HEK293 (cell line): ENCODE data around the gene INS.

ENCODE experiments used
- MZF1 ChIP-seq: fragments of 450-650 bp; formaldehyde crosslinking; IDR thresholded peaks from 2 replicates; pipeline ENCODE4 v1.5.1; 2017; ENCODE audit warnings: missing biosample characterization, missing genetic modification characterization, borderline replicate concordance
- PRDM1 ChIP-seq: fragments of 450-650 bp; formaldehyde crosslinking; IDR thresholded peaks from 2 replicates; pipeline ENCODE4; 2016; ENCODE audit warnings: missing biosample characterization, missing genetic modification characterization
- REST ChIP-seq: fragments of 450-650 bp; formaldehyde crosslinking; IDR thresholded peaks from 2 replicates; pipeline ENCODE4 v1.5.1; 2016; ENCODE audit warnings: missing biosample characterization, missing genetic modification characterization
- SETDB1 ChIP-seq: IDR thresholded peaks from one replicate; pipeline ENCODE4 v1.6.1; 2017; ENCODE audit warnings: mild to moderate bottlenecking, low read length, moderate library complexity, mixed read lengths; ENCODE audit not compliant: insufficient read length
- YY1 ChIP-seq: fragments of 450-650 bp; formaldehyde crosslinking; IDR thresholded peaks from 2 replicates; pipeline ENCODE4 v1.5.1; 2018; ENCODE audit warnings: missing biosample characterization, missing genetic modification characterization
- ZFP37 ChIP-seq: fragments of 450-650 bp; formaldehyde crosslinking; IDR thresholded peaks from 2 replicates; pipeline ENCODE4 v1.5.1; 2016; ENCODE audit warnings: missing biosample characterization, missing genetic modification characterization
- ZNF184 ChIP-seq: fragments of 450-650 bp; IDR thresholded peaks from 2 replicates; pipeline ENCODE4 v1.5.1; 2018; ENCODE audit warnings: missing biosample characterization, mild to moderate bottlenecking, missing genetic modification characterization
- ZNF558 ChIP-seq: fragments of 450-650 bp; formaldehyde crosslinking; IDR thresholded peaks from 2 replicates; pipeline ENCODE4 v1.5.1; 2016; ENCODE audit warnings: missing biosample characterization, missing genetic modification characterization
- ZNF571 ChIP-seq: fragments of 450-650 bp; formaldehyde crosslinking; IDR thresholded peaks from 2 replicates; pipeline ENCODE4 v1.5.0; 2017; ENCODE audit warnings: missing biosample characterization, missing genetic modification characterization
- ZSCAN5A ChIP-seq: fragments of 450-650 bp; formaldehyde crosslinking; IDR thresholded peaks from 2 replicates; pipeline ENCODE4 v1.5.1; 2016; ENCODE audit warnings: missing biosample characterization, missing genetic modification characterization
- TF ChIP-seq, protein P1 (sequence below): fragments of 450-650 bp; formaldehyde crosslinking; IDR thresholded peaks from 2 replicates; pipeline ENCODE4 v1.5.1; 2016; ENCODE audit warnings: missing biosample characterization, missing genetic modification characterization

DNA sequence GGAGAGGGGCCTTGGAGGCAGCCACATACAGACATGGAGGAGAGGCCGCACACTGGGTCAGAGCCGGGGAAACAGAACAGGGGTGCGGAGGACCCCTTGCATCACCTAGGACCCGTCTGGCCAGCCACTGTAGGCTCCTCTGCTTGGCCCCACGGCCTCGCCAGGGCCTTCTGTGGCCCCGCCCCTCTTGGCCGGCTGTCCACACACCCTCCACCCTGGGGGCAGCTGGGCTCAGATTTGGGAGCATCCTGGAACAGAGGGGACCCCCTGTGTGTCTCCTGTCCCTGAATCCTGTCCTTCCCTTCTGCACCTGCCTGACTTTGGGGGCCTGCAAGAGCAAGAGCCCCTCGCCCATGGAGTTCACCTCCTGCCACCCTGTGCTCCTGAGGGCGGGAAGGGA lies 18.5 kb upstream of the INS start:
- TF ChIP-seq ZFP37 (no peak), YY1 (no peak), PRDM1 (tag by site-specific recombination) (no peak), ZNF184 (no peak), REST (tag by site-specific recombination) (no peak), MZF1 (no peak), ZNF558 (tag by site-specific recombination) (no peak), SETDB1 (no peak), ZSCAN5A (tag by site-specific recombination) (no peak), ZNF571 (tag by site-specific recombination) (no peak)
- TF ChIP-seq, protein P1, sequence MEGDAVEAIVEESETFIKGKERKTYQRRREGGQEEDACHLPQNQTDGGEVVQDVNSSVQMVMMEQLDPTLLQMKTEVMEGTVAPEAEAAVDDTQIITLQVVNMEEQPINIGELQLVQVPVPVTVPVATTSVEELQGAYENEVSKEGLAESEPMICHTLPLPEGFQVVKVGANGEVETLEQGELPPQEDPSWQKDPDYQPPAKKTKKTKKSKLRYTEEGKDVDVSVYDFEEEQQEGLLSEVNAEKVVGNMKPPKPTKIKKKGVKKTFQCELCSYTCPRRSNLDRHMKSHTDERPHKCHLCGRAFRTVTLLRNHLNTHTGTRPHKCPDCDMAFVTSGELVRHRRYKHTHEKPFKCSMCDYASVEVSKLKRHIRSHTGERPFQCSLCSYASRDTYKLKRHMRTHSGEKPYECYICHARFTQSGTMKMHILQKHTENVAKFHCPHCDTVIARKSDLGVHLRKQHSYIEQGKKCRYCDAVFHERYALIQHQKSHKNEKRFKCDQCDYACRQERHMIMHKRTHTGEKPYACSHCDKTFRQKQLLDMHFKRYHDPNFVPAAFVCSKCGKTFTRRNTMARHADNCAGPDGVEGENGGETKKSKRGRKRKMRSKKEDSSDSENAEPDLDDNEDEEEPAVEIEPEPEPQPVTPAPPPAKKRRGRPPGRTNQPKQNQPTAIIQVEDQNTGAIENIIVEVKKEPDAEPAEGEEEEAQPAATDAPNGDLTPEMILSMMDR (tag by site-specific recombination): no peak
